ENCODE results near the gene USP13.
"Not testable (repeated sequence)": the region's sequence is repeated elsewhere in the genome, so short reads cannot be mapped to it uniquely, and the experiment has no call there.

The USP13 gene

GRCh38 chr3:179661777-179662176, 8.9 kb downstream of the USP13 start:
- DNase-seq: no peak

GRCh38 chr3:179663093-179663492, 10.3 kb downstream of the USP13 start:
- DNase-seq: no peak

GRCh38 chr3:179666030-179666429, 13.2 kb downstream of the USP13 start:
- DNase-seq: no peak

- no peak for DNase-seq
These were observed 13.7 kb downstream of the USP13 start for GRCh38 chr3:179666436-179667035.

- DNase-seq: no peak
These were observed 15.6 kb downstream of the USP13 start for GRCh38 chr3:179668429-179668828.

GRCh38 chr3:179670311-179670710, 17.5 kb downstream of the USP13 start:
- DNase-seq: no peak

GRCh38 chr3:179671309-179671708, 18.5 kb downstream of the USP13 start:
- DNase-seq: no peak

- no peak for DNase-seq
These were observed 19.0 kb downstream of the USP13 start for GRCh38 chr3:179671747-179672242.

- no peak for DNase-seq
These were observed 20.1 kb downstream of the USP13 start for GRCh38 chr3:179672918-179673317.

- DNase-seq: no peak
These were observed 20.7 kb downstream of the USP13 start for GRCh38 chr3:179673523-179673922.

GRCh38 chr3:179676081-179676480, 23.2 kb downstream of the USP13 start:
- DNase-seq: no peak

- DNase-seq: no peak
These were observed 25.0 kb downstream of the USP13 start for GRCh38 chr3:179677884-179678283.

GRCh38 chr3:179681492-179682263, 28.8 kb downstream of the USP13 start:
- no peak for DNase-seq

GRCh38 chr3:179682426-179683080, 29.7 kb downstream of the USP13 start:
- DNase-seq: no peak

GRCh38 chr3:179683286-179683685, 30.4 kb downstream of the USP13 start:
- not testable (repeated sequence) for DNase-seq

GRCh38 chr3:179687967-179688535, 35.2 kb downstream of the USP13 start:
- DNase-seq: no peak

GRCh38 chr3:179688850-179689249, 36.0 kb downstream of the USP13 start:
- DNase-seq: no peak

GRCh38 chr3:179694731-179695130, 41.9 kb downstream of the USP13 start:
- DNase-seq: no peak

- no peak for DNase-seq
These were observed 43.0 kb downstream of the USP13 start for GRCh38 chr3:179695672-179696313.

- no peak for DNase-seq
These were observed 45.0 kb downstream of the USP13 start for GRCh38 chr3:179697736-179698332.

- no peak for DNase-seq
These were observed 47.9 kb downstream of the USP13 start for GRCh38 chr3:179700716-179701115.

GRCh38 chr3:179701176-179701827, 48.5 kb downstream of the USP13 start:
- DNase-seq: no peak

All from CD4-positive, alpha-beta T cell treated with Interleukin-21 for 1 hour (primary cell).